ENCODE measurements around the gene CHRNA3. TPM values are rescaled to one million over a fixed set of nuclear protein-coding genes. Genes with fewer than 3 reads are reported as not detected.

The CHRNA3 gene
- total RNA-seq, 4 donors from 2014 or later: 0.08 to 1.2 (median 0.58) TPM

- intact Hi-C loops (cut with DNase I; ENCODE audit: low total_unique reads): no loop called here
- H3K4me3 ChIP-seq (ENCODE audit: low read depth, poor library complexity, severe bottlenecking): no peak overlapping the region
- TF ChIP-seq CTCF (IDR thresholded peaks at IDR 0.05): no peak
- TF ChIP-seq POLR2A (IDR thresholded peaks at IDR 0.05): no peak
- 88 to 94% methylated on average over 4 of the region's 4 CpGs for WGBS, 2 donors
- no peak for DNase-seq (ENCODE audit: low spot score in 2 of 2)
Observed at GRCh38 chr15:78605680-78606079, 15.1 kb downstream of the CHRNA3 start.

- 90 to 94% methylated on average over 5 of the region's 5 CpGs for WGBS, 2 donors
- no peak overlapping the region for H3K4me3 ChIP-seq (ENCODE audit: low read depth, poor library complexity, severe bottlenecking)
- intact Hi-C loops (cut with DNase I; ENCODE audit: low total_unique reads): no loop called here
- no peak for DNase-seq (ENCODE audit: low spot score in 2 of 2)
- no peak for TF ChIP-seq POLR2A (IDR thresholded peaks at IDR 0.05)
- TF ChIP-seq CTCF (IDR thresholded peaks at IDR 0.05): no peak
Observed at GRCh38 chr15:78605201-78605600, 15.6 kb downstream of the CHRNA3 start.

GRCh38 chr15:78604420-78604819 lies 16.4 kb downstream of the CHRNA3 start:
- DNase-seq (ENCODE audit: low spot score in 2 of 2): no peak
- intact Hi-C loops (cut with DNase I; ENCODE audit: low total_unique reads): no loop called here
- no peak overlapping the region for H3K4me3 ChIP-seq (ENCODE audit: low read depth, poor library complexity, severe bottlenecking)
- 81 to 94% methylated on average over 2 of the region's 2 CpGs for WGBS, 2 donors
- no peak for TF ChIP-seq CTCF (IDR thresholded peaks at IDR 0.05)
- TF ChIP-seq POLR2A (IDR thresholded peaks at IDR 0.05): no peak

GRCh38 chr15:78603467-78603866 lies 17.3 kb downstream of the CHRNA3 start:
- intact Hi-C loops (cut with DNase I; ENCODE audit: low total_unique reads): no loop called here
- DNase-seq (ENCODE audit: low spot score in 2 of 2): no peak
- no peak overlapping the region for H3K4me3 ChIP-seq (ENCODE audit: low read depth, poor library complexity, severe bottlenecking)
- 71% methylated on average over 3 of the region's 3 CpGs for WGBS, 2 donors
- TF ChIP-seq CTCF (IDR thresholded peaks at IDR 0.05): no peak
- TF ChIP-seq POLR2A (IDR thresholded peaks at IDR 0.05): no peak

GRCh38 chr15:78599189-78599588 lies 21.6 kb downstream of the CHRNA3 start:
- intact Hi-C loops (cut with DNase I; ENCODE audit: low total_unique reads): no loop called here
- no peak for TF ChIP-seq POLR2A (IDR thresholded peaks at IDR 0.05)
- no peak for TF ChIP-seq CTCF (IDR thresholded peaks at IDR 0.05)
- no peak for DNase-seq (ENCODE audit: low spot score in 2 of 2)
- no peak overlapping the region for H3K4me3 ChIP-seq (ENCODE audit: low read depth, poor library complexity, severe bottlenecking)

GRCh38 chr15:78598348-78598747 lies 22.4 kb downstream of the CHRNA3 start:
- no peak for DNase-seq (ENCODE audit: low spot score in 2 of 2)
- intact Hi-C loops (cut with DNase I; ENCODE audit: low total_unique reads): no loop called here
- TF ChIP-seq CTCF (IDR thresholded peaks at IDR 0.05) (no peak), POLR2A (IDR thresholded peaks at IDR 0.05) (no peak)
- no peak overlapping the region for H3K4me3 ChIP-seq (ENCODE audit: low read depth, poor library complexity, severe bottlenecking)
- 67 to 88% methylated on average over 3 of the region's 3 CpGs for WGBS, 2 donors
